H1 (cell line): ENCODE measurements around the gene ZDHHC3.

ENCODE experiments used
- CTCF ChIP-seq, 3 experiments: IDR thresholded peaks; 1 replicate in 2 of 3; 2 replicates in 1 of 3; pipeline versions ENCODE4 v1.5.1 to v1.6.1; 2011; ENCODE audit warnings: low read length in 3 of 3, mild to moderate bottlenecking in 3 of 3, inconsistent platforms in 2 of 3, low read depth in 1 of 3, moderate library complexity in 1 of 3; ENCODE audit not compliant: insufficient read depth in 1 of 3; ENCODE audit errors: control extremely low read depth in 1 of 3
- EZH2 ChIP-seq: fragments of 200-600 bp; sonication (generic); IDR thresholded peaks from 2 replicates; pipeline ENCODE4 v1.7.1; 2012; ENCODE audit warnings: low read depth, mild to moderate bottlenecking, moderate library complexity, low read length, inconsistent platforms; ENCODE audit not compliant: severe bottlenecking
- POLR2AphosphoS5 ChIP-seq: IDR thresholded peaks from 2 replicates; pipeline ENCODE4 v1.6.1; 2011; ENCODE audit warnings: low read depth, low read length

DNA sequence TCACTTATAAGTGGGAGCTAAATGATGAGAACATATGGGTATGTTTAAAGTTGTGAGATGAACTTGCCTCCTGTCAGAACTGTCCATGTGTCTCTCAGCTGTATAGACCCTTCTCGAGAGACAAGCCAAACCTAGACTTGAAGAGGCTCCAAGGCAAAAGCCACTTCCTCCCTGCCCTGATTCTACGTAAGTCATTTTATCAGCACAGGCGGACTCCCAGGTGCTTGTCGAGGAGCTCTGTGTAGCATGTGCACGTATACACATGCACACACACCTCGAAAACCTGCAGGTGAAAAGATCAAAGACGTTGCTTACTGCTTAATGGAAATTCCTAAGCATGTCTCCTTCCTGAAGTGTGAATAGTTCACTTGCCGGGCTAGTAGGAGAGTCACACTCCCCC is 44.6 kb upstream of the ZDHHC3 start:
- TF ChIP-seq CTCF (IDR thresholded peaks at IDR 0.05; ENCODE audit: control extremely low read depth in 1 of 3, insufficient read depth in 1 of 3, low read depth in 1 of 3, low read length in 3 of 3) (no peak), EZH2 (no peak), POLR2AphosphoS5 (no peak)
